Lung (tissue), 12 donors: Measurements from ENCODE around the gene FOXN3. TPM values are rescaled to one million over a fixed set of nuclear protein-coding genes. Genes with fewer than 3 reads are reported as not detected.

ENCODE experiments used
- ATAC-seq: fragments of 200-7000 bp; cut with Tn5 transposase; one replicate; pipeline ENCODE4 v1.9.1; 2020; ENCODE audit warnings: moderate number of reproducible peaks; ENCODE audit not compliant: insufficient read depth, low FRiP score
- DNase-seq, 3 donors: peaks; one replicate each; pipeline ENCODE4 v3.0.0-alpha.2; 2013 to 2017
- H3K27ac ChIP-seq, 2 donors: one replicate each; pipeline ENCODE4 v1.5.1; 2013; ENCODE audit warnings: mild to moderate bottlenecking in 2 of 2, moderate library complexity in 2 of 2, control low read depth in 1 of 2, inconsistent platforms in 1 of 2, low read depth in 1 of 2, low read length in 1 of 2
- H3K27me3 ChIP-seq, 3 donors: one replicate each; pipeline ENCODE4 v1.5.1; 2013; ENCODE audit warnings: low read length in 2 of 3; ENCODE audit not compliant: control insufficient read depth in 3 of 3, insufficient read depth in 3 of 3
- H3K36me3 ChIP-seq, 4 donors: one replicate each; pipeline ENCODE4 v1.5.1; 2013; ENCODE audit warnings: low read length in 4 of 4, mild to moderate bottlenecking in 1 of 4, moderate library complexity in 1 of 4; ENCODE audit not compliant: control insufficient read depth in 4 of 4, insufficient read depth in 4 of 4
- H3K4me1 ChIP-seq, 5 donors: one replicate each; pipeline ENCODE4 v1.5.1; 2013; ENCODE audit warnings: low read length in 5 of 5, mild to moderate bottlenecking in 2 of 5, moderate library complexity in 1 of 5; ENCODE audit not compliant: control insufficient read depth in 5 of 5, insufficient read depth in 5 of 5
- H3K4me3 ChIP-seq: one replicate; pipeline ENCODE4 v1.5.1; 2013; ENCODE audit warnings: mild to moderate bottlenecking, control low read depth, moderate library complexity
- H3K9ac ChIP-seq, 2 donors: one replicate each; pipeline ENCODE4 v1.5.1; 2013; ENCODE audit warnings: low read length in 2 of 2, control low read depth in 1 of 2; ENCODE audit not compliant: insufficient read depth in 1 of 2
- H3K9me3 ChIP-seq, 4 donors: one replicate each; pipeline ENCODE4 v1.5.1; 2013; ENCODE audit warnings: low read length in 3 of 4, mild to moderate bottlenecking in 1 of 4, moderate library complexity in 1 of 4; ENCODE audit not compliant: control insufficient read depth in 4 of 4, insufficient read depth in 3 of 4
- WGBS, 2 donors: extraction: QIAGEN DNeasy Blood & Tissue Kit; methylation state at CpG; one replicate each; pipeline ENCODE4 v1.1.7; 2013; 5-methylcytosine and 5-hydroxymethylcytosine counted together
- polyA plus RNA-seq, 2 donors: library from polyadenylated mRNA; stranded (reverse); fragments of 200-250 nt; gene quantifications; one replicate each; pipeline ENCODE4 v1.2.1, GENCODE V29; 2013
- total RNA-seq, 2 donors: library from RNA; depleted of rRNA in 1 of 2; stranded (reverse); fragments of >200 nt in 1 of 2; gene quantifications; one replicate each; pipeline ENCODE4 v1.2.1, GENCODE V29; 2014 to 2021
- TF ChIP-seq, protein P1 (sequence below): IDR thresholded peaks from 2 replicates; pipeline ENCODE4 v1.5.1; 2012; ENCODE audit warnings: mild to moderate bottlenecking; ENCODE audit errors: control extremely low read depth, extremely low read depth
- donor health status: control.
- donor health status: control.
- donor health status: Bipolar disorder and iron deficiency.
- donor health status: healthy.
- donor health status: DM: yes; HTN: yes; CAD: no.

The FOXN3 gene
- total and polyA plus RNA-seq, 4 donors = 12.7 to 69.7 (median 34.9) TPM

GRCh38 chr14:89264196-89264800, 152.7 kb downstream of the FOXN3 start:
- H3K4me3 ChIP-seq = no peak overlapping the region

GRCh38 chr14:89262041-89262440, 155.0 kb downstream of the FOXN3 start:
- WGBS, 2 donors = 96 to 97% methylated on average over 4 of the region's 4 CpGs

More at GRCh38 chr14:89264196-89264800, 152.7 kb downstream of the FOXN3 start:
- no peak overlapping the region for H3K9ac ChIP-seq
- TF ChIP-seq, protein P1, sequence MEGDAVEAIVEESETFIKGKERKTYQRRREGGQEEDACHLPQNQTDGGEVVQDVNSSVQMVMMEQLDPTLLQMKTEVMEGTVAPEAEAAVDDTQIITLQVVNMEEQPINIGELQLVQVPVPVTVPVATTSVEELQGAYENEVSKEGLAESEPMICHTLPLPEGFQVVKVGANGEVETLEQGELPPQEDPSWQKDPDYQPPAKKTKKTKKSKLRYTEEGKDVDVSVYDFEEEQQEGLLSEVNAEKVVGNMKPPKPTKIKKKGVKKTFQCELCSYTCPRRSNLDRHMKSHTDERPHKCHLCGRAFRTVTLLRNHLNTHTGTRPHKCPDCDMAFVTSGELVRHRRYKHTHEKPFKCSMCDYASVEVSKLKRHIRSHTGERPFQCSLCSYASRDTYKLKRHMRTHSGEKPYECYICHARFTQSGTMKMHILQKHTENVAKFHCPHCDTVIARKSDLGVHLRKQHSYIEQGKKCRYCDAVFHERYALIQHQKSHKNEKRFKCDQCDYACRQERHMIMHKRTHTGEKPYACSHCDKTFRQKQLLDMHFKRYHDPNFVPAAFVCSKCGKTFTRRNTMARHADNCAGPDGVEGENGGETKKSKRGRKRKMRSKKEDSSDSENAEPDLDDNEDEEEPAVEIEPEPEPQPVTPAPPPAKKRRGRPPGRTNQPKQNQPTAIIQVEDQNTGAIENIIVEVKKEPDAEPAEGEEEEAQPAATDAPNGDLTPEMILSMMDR = no peak
- H3K27me3 ChIP-seq = no peaks in the 10 kb centered on the region
- ATAC-seq = no peak
- H3K4me1 ChIP-seq = peaks cover 0 to 42% (median 0%) of the 10 kb centered on the region in 5 donors
- WGBS, 2 donors = 92 to 98% methylated on average over 6 of the region's 6 CpGs
- no peak overlapping the region for H3K27ac ChIP-seq
- no peaks in the 10 kb centered on the region for H3K9me3 ChIP-seq
- DNase-seq = no peak
- peaks cover 0 to 2% (median 0%) of the 10 kb centered on the region in 4 donors for H3K36me3 ChIP-seq

GRCh38 chr14:89260898-89261297, 156.1 kb downstream of the FOXN3 start:
- H3K9ac ChIP-seq = no peak overlapping the region
- TF ChIP-seq, protein P1 = no peak
- H3K4me1 ChIP-seq = peaks cover 0 to 15% (median 0%) of the 10 kb centered on the region in 5 donors
- 98 to 100% methylated on average over 1 of the region's 1 CpG for WGBS, 2 donors
- H3K9me3 ChIP-seq = no peaks in the 10 kb centered on the region
- H3K27me3 ChIP-seq = no peaks in the 10 kb centered on the region
- H3K4me3 ChIP-seq = no peak overlapping the region
- no peak overlapping the region for H3K27ac ChIP-seq
- DNase-seq = no peak
- H3K36me3 ChIP-seq = peaks cover 0 to 2% (median 0%) of the 10 kb centered on the region in 4 donors
- ATAC-seq = no peak

More at GRCh38 chr14:89262041-89262440, 155.0 kb downstream of the FOXN3 start:
- DNase-seq (no peak), ATAC-seq (no peak)
- no peak overlapping the region for H3K4me3 ChIP-seq
- H3K27me3 ChIP-seq = no peaks in the 10 kb centered on the region
- peaks cover 0 to 2% (median 0%) of the 10 kb centered on the region in 4 donors for H3K36me3 ChIP-seq
- TF ChIP-seq, protein P1 = no peak
- no peaks in the 10 kb centered on the region for H3K9me3 ChIP-seq
- H3K9ac ChIP-seq = no peak overlapping the region
- H3K27ac ChIP-seq = no peak overlapping the region
- H3K4me1 ChIP-seq = peaks cover 0 to 24% (median 0%) of the 10 kb centered on the region in 5 donors
